CD4-positive, alpha-beta T cell (primary cell): ENCODE data around the gene ZFPM1. TPM values are rescaled to one million over a fixed set of nuclear protein-coding genes. Genes with fewer than 3 reads are reported as not detected.

ENCODE experiments used
- ATAC-seq: fragments of 200-7000 bp; cut with Tn5 transposase; one replicate; pipeline ENCODE4 v1.10.0; 2022; ENCODE audit warnings: mild to moderate bottlenecking; ENCODE audit not compliant: poor library complexity
- CTCF ChIA-PET: fragments of 350-600 bp; sonication (Branson Sonifier 250); formaldehyde crosslinking; loops from one replicate; lab custom pipeline; 2021; ENCODE audit warnings: antibody characterized with exemption, inconsistent platforms; lab: Charles Lee
- POLR2A ChIA-PET: fragments of 350-600 bp; sonication (Branson Sonifier 250); formaldehyde crosslinking; loops from one replicate; lab custom pipeline; 2021; ENCODE audit warnings: antibody characterized with exemption, inconsistent platforms; lab: Charles Lee
- DNase-seq, 14 experiments: peaks; one replicate each; pipeline ENCODE4 v3.0.0-alpha.2; 2013 to 2020; ENCODE audit warnings: mixed read lengths in 2 of 14
- H3K27ac ChIP-seq, 2 donors: one replicate each; pipeline versions ENCODE4 v1.5.1 to v1.7.0; 2013; ENCODE audit warnings: low read length in 2 of 2, low read depth in 1 of 2, mild to moderate bottlenecking in 1 of 2
- H3K27me3 ChIP-seq, 2 experiments: 1 replicate in 1 of 2; 2 replicates in 1 of 2; pipeline versions ENCODE4 v1.6.1 to v1.7.0; 2013; ENCODE audit warnings: low read length in 2 of 2, control low read depth in 1 of 2, mild to moderate bottlenecking in 1 of 2, moderate library complexity in 1 of 2; ENCODE audit not compliant: insufficient read depth in 2 of 2, control insufficient read depth in 1 of 2
- H3K36me3 ChIP-seq: one replicate; pipeline ENCODE4 v1.6.1; 2013; ENCODE audit warnings: low read length, control low read depth; ENCODE audit not compliant: insufficient read depth
- H3K4me1 ChIP-seq: one replicate; pipeline ENCODE4 v1.6.1; 2013; ENCODE audit warnings: low read length, control low read depth; ENCODE audit not compliant: insufficient read depth
- H3K4me3 ChIP-seq: one replicate; pipeline ENCODE4 v1.5.1; 2013; ENCODE audit warnings: mild to moderate bottlenecking, low read length, moderate library complexity
- H3K9me3 ChIP-seq, 2 experiments: 1 replicate in 1 of 2; 2 replicates in 1 of 2; pipeline versions ENCODE4 v1.6.1 to v1.7.0; 2013; ENCODE audit warnings: low read length in 2 of 2, mild to moderate bottlenecking in 2 of 2, control low read depth in 1 of 2, moderate library complexity in 1 of 2; ENCODE audit not compliant: control insufficient read depth in 1 of 2, insufficient read depth in 1 of 2
- H3K27ac Mint-ChIP-seq: one replicate; pipeline ENCODE4 v1.8.0; 2020; ENCODE audit warnings: mixed read lengths
- H3K27me3 Mint-ChIP-seq: one replicate; pipeline ENCODE4 v1.8.0; 2021; ENCODE audit warnings: mixed read lengths
- H3K36me3 Mint-ChIP-seq: one replicate; pipeline ENCODE4 v1.8.0; 2021; ENCODE audit warnings: low read depth, mixed read lengths
- H3K4me1 Mint-ChIP-seq: one replicate; pipeline ENCODE4 v1.8.0; 2021; ENCODE audit warnings: low read depth, mixed read lengths
- H3K4me3 Mint-ChIP-seq: one replicate; pipeline ENCODE4 v1.8.0; 2020; ENCODE audit warnings: mild to moderate bottlenecking, mixed read lengths
- H3K9me3 Mint-ChIP-seq: one replicate; pipeline ENCODE4 v1.8.0; 2020; ENCODE audit warnings: mixed read lengths
- intact Hi-C, 2 experiments: fragments of 100-400 bp; cut with DNase I in 1 of 2; cut with micrococcal nuclease in 1 of 2; formaldehyde crosslinking; loops; one replicate each; pipeline versions ENCODE4 v1.15.1 to v1.9.0; 2023 to 2025; cut with DNase I, micrococcal nuclease
- total RNA-seq, 174 experiments: library from RNA in 2 of 174; stranded (reverse) in 2 of 174; gene quantifications; one replicate each; pipeline ENCODE4 v1.2.3 and lab custom pipeline; 2021 to 2026
- TF ChIP-seq, protein P1 (sequence below): fragments of 200-600 bp; IDR thresholded peaks from one replicate; pipeline ENCODE4 v1.8.0; 2022; ENCODE audit warnings: antibody characterized with exemption, mild to moderate bottlenecking

The ZFPM1 gene
- total RNA-seq, 2 experiments from 2014 or later = 22.8 to 24.2 TPM

GRCh38 chr16:88499836-88500251 is 46.8 kb downstream of the ZFPM1 start:
- no peak overlapping the region for H3K4me3 Mint-ChIP-seq
- H3K4me1 ChIP-seq = peaks cover 5% of the 10 kb centered on the region
- no peaks in the 10 kb centered on the region for H3K9me3 Mint-ChIP-seq
- peaks cover 4% of the 10 kb centered on the region for H3K36me3 Mint-ChIP-seq
- intact Hi-C loops = no loop called here
- no peak for DNase-seq
- no peaks in the 10 kb centered on the region for H3K27me3 Mint-ChIP-seq
- CTCF ChIA-PET = interaction anchor here (0.6 kb wide), 1 partner anchor 1372 kb away, joined by 3 read pairs; no protein-coding TSS in a partner anchor
- POLR2A ChIA-PET = no interaction called here
- ATAC-seq = no peak
- H3K27ac ChIP-seq = no peak overlapping the region
- no peaks in the 10 kb centered on the region for H3K36me3 ChIP-seq
- TF ChIP-seq, protein P1, sequence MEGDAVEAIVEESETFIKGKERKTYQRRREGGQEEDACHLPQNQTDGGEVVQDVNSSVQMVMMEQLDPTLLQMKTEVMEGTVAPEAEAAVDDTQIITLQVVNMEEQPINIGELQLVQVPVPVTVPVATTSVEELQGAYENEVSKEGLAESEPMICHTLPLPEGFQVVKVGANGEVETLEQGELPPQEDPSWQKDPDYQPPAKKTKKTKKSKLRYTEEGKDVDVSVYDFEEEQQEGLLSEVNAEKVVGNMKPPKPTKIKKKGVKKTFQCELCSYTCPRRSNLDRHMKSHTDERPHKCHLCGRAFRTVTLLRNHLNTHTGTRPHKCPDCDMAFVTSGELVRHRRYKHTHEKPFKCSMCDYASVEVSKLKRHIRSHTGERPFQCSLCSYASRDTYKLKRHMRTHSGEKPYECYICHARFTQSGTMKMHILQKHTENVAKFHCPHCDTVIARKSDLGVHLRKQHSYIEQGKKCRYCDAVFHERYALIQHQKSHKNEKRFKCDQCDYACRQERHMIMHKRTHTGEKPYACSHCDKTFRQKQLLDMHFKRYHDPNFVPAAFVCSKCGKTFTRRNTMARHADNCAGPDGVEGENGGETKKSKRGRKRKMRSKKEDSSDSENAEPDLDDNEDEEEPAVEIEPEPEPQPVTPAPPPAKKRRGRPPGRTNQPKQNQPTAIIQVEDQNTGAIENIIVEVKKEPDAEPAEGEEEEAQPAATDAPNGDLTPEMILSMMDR = no peak
- H3K27ac Mint-ChIP-seq = no peak overlapping the region
- no peak overlapping the region for H3K4me3 ChIP-seq
- no peaks in the 10 kb centered on the region for H3K27me3 ChIP-seq
- H3K4me1 Mint-ChIP-seq = peaks cover 5% of the 10 kb centered on the region
- H3K9me3 ChIP-seq = no peaks in the 10 kb centered on the region

GRCh38 chr16:88500255-88500661 is 47.2 kb downstream of the ZFPM1 start:
- Mint-ChIP-seq H3K9me3 (no peaks in the 10 kb centered on the region), H3K4me3 (no peak overlapping the region), H3K27me3 (no peaks in the 10 kb centered on the region), H3K36me3 (peaks cover 4% of the 10 kb centered on the region), H3K27ac (no peak overlapping the region), H3K4me1 (peaks cover 5% of the 10 kb centered on the region)
- ChIA-PET CTCF (no interaction called here), POLR2A (no interaction called here)
- intact Hi-C loops = no loop called here
- Histone ChIP-seq H3K36me3 (no peaks in the 10 kb centered on the region), H3K27me3 (no peaks in the 10 kb centered on the region), H3K4me1 (peaks cover 9% of the 10 kb centered on the region), H3K27ac (no peak overlapping the region), H3K9me3 (no peaks in the 10 kb centered on the region), H3K4me3 (no peak overlapping the region)
- TF ChIP-seq, protein P1 = no peak
- ATAC-seq (no peak), DNase-seq (no peak)

DNA sequence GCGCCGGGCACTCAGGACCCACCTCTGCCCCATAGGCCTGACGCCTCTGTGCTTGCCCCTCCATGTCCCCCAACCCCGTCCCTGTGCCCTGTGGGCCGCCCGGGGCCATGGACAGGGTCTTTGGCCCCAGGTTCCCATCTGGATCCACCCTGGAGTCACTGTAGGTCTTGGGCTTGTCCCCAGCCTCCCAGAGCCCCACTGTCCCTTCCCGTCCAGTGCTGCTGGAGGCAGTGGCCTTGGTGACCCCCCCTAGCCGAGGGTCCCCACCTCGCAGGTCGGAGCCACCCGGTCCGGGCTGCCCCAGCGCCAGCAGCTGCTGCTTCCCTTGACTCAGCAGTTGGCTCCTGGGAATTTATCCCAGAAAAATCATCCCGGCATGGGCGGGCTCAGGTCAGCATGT is 49.3 kb downstream of the ZFPM1 start:
- Mint-ChIP-seq H3K27me3 (no peaks in the 10 kb centered on the region), H3K4me3 (no peak overlapping the region), H3K9me3 (no peaks in the 10 kb centered on the region), H3K36me3 (peaks cover 4% of the 10 kb centered on the region), H3K27ac (no peak overlapping the region), H3K4me1 (peaks cover 5% of the 10 kb centered on the region)
- ChIA-PET POLR2A (no interaction called here), CTCF (no interaction called here)
- Histone ChIP-seq H3K27ac (no peak overlapping the region), H3K27me3 (no peaks in the 10 kb centered on the region), H3K4me3 (no peak overlapping the region), H3K36me3 (no peaks in the 10 kb centered on the region), H3K4me1 (peaks cover 12% of the 10 kb centered on the region), H3K9me3 (no peaks in the 10 kb centered on the region)
- TF ChIP-seq, protein P1 = no peak
- ATAC-seq (no peak), DNase-seq (no peak)
- intact Hi-C loops = no loop called here
